22Rv1 (cell line): ENCODE measurements around the gene TOMM20.

Experiments
- H3K27ac ChIP-seq: fragments of 450-650 bp; 2 replicates; pipeline ENCODE4 v1.5.1; 2017
- CTCF ChIP-seq: fragments of 450-650 bp; IDR thresholded peaks from 2 replicates; pipeline ENCODE4 v1.5.1; 2017; ENCODE audit warnings: mild to moderate bottlenecking
- ZFX ChIP-seq: fragments of 450-650 bp; IDR thresholded peaks from 2 replicates; pipeline ENCODE4 v1.6.1; 2017; ENCODE audit warnings: antibody characterized with exemption, borderline replicate concordance

The TOMM20 gene

GRCh38 chr1:235079443-235080296, 49.0 kb downstream of the TOMM20 start:
- no peak for TF ChIP-seq ZFX
- no peak for TF ChIP-seq CTCF
- peak overlapping the region; percentile 15; the same call in 1 of the 2 replicates for H3K27ac ChIP-seq

- no peak for TF ChIP-seq CTCF
- TF ChIP-seq ZFX = no peak
- peak overlapping the region; percentile 15 for H3K27ac ChIP-seq
These were observed 49.9 kb downstream of the TOMM20 start for GRCh38 chr1:235078480-235079381.

GRCh38 chr1:235077571-235078479, 50.8 kb downstream of the TOMM20 start:
- peak overlapping the region; percentile 39 for H3K27ac ChIP-seq

GRCh38 chr1:235077163-235077540, 51.5 kb downstream of the TOMM20 start:
- TF ChIP-seq ZFX (no peak), CTCF (no peak)
- peak overlapping the region; percentile 39 for H3K27ac ChIP-seq

More at GRCh38 chr1:235077571-235078479, 50.8 kb downstream of the TOMM20 start:
- TF ChIP-seq ZFX (no peak), CTCF (no peak)

GRCh38 chr1:235076504-235077162, 52.0 kb downstream of the TOMM20 start:
- TF ChIP-seq CTCF = no peak
- H3K27ac ChIP-seq = 0 out of 2 replicates have a peak overlapping the region, but pooled peaks have one; percentile 39

- TF ChIP-seq CTCF (no peak), ZFX (no peak)
- H3K27ac ChIP-seq = no peak overlapping the region
These were observed 52.8 kb downstream of the TOMM20 start for GRCh38 chr1:235075777-235076308.
